Measurements from ENCODE around the gene ARHGAP26. TPM values are rescaled to one million over a fixed set of nuclear protein-coding genes. Genes with fewer than 3 reads are reported as not detected.

ARHGAP26 gene
- total RNA-seq, 1 experiment from 2014 or later: 79.8 TPM

DNA sequence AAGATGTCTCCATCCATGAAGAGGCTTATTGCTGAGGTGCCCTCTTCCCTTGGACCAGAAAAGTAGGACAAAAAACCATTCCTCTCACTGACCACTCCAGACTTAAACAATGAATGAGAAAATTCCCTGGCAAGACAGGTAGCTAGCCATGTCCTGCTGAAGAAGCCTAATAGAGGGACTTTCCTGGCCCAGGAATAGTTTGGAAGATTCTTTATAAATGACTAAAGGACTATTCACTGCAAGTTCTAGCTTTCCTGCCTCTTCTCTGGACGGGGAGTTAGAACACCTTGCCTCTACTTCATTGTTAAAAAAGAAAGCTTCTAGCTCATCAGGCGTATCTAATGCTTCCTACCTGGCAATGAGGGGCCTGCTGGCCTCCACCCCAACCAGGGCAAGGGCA lies 479.7 kb downstream of the ARHGAP26 start:
- no peaks in the 10 kb centered on the region for H3K36me3 Mint-ChIP-seq (ENCODE audit: insufficient read depth, unreplicated experiment)
- no peaks in the 10 kb centered on the region for H3K27me3 Mint-ChIP-seq (ENCODE audit: insufficient read depth, unreplicated experiment)
- H3K4me3 Mint-ChIP-seq (ENCODE audit: unreplicated experiment): no peak overlapping the region
- intact Hi-C loops (cut with micrococcal nuclease; ENCODE audit: unreplicated experiment): no loop called here
- POLR2A ChIA-PET: no interaction called here
- TF ChIP-seq, protein P1, sequence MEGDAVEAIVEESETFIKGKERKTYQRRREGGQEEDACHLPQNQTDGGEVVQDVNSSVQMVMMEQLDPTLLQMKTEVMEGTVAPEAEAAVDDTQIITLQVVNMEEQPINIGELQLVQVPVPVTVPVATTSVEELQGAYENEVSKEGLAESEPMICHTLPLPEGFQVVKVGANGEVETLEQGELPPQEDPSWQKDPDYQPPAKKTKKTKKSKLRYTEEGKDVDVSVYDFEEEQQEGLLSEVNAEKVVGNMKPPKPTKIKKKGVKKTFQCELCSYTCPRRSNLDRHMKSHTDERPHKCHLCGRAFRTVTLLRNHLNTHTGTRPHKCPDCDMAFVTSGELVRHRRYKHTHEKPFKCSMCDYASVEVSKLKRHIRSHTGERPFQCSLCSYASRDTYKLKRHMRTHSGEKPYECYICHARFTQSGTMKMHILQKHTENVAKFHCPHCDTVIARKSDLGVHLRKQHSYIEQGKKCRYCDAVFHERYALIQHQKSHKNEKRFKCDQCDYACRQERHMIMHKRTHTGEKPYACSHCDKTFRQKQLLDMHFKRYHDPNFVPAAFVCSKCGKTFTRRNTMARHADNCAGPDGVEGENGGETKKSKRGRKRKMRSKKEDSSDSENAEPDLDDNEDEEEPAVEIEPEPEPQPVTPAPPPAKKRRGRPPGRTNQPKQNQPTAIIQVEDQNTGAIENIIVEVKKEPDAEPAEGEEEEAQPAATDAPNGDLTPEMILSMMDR (IDR thresholded peaks at IDR 0.05; ENCODE audit: insufficient read depth in 1 of 2, low read depth in 1 of 2, low read length in 1 of 2, severe bottlenecking in 1 of 2, unreplicated experiment in 1 of 2): no peak
- no peak overlapping the region for H3K4me3 ChIP-seq (ENCODE audit: low read depth, low read length)
- no peaks in the 10 kb centered on the region for H3K36me3 ChIP-seq (ENCODE audit: control insufficient read depth, insufficient read depth, low read length)
- no peak for DNase-seq
- no peaks in the 10 kb centered on the region for H3K9me3 ChIP-seq
- H3K27me3 ChIP-seq (replicated peaks; ENCODE audit: control insufficient read depth, insufficient read depth, low read length): no peaks in the 10 kb centered on the region
- BruUV-seq (replicated peaks): no TSS peak
- H3K4me1 ChIP-seq: peaks cover 18% of the 10 kb centered on the region
- peaks cover 2% of the 10 kb centered on the region for H3K9me3 Mint-ChIP-seq (ENCODE audit: unreplicated experiment)
- CTCF ChIA-PET: interaction anchor here (0.5 kb wide), 1 partner anchor 62 kb away, joined by 7 read pairs; no protein-coding TSS in a partner anchor
- no peak overlapping the region for H3K27ac Mint-ChIP-seq (ENCODE audit: unreplicated experiment)
- H3K4me1 Mint-ChIP-seq (ENCODE audit: low read depth, unreplicated experiment): peaks cover 16% of the 10 kb centered on the region

DNA sequence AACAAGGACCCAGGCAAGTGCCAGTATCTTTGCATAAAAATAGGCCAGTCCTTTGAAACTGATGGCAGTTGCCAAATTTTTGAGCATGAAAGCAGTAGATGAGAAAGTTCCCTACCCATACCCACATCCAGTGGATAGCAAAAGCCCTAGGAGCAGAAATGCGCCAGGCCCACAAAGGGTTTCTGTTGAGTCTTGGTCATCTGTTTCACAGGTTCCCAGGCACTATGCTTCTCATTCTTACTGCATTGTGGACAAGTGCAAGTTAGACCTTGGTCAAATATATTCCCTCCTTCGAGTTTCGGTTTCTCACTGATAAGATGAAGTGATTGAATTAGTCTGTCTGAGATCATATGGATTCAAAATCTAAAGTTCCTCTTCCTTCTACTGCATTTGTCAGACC lies 481.0 kb downstream of the ARHGAP26 start:
- BruUV-seq (replicated peaks): no TSS peak
- ChIA-PET POLR2A (no interaction called here), CTCF (no interaction called here)
- H3K27ac Mint-ChIP-seq (ENCODE audit: unreplicated experiment): no peak overlapping the region
- DNase-seq: no peak
- Histone ChIP-seq H3K27me3 (replicated peaks; ENCODE audit: control insufficient read depth, insufficient read depth, low read length) (no peaks in the 10 kb centered on the region), H3K9me3 (no peaks in the 10 kb centered on the region), H3K4me3 (ENCODE audit: low read depth, low read length) (no peak overlapping the region), H3K36me3 (ENCODE audit: control insufficient read depth, insufficient read depth, low read length) (no peaks in the 10 kb centered on the region), H3K4me1 (peaks cover 18% of the 10 kb centered on the region)
- H3K4me3 Mint-ChIP-seq (ENCODE audit: unreplicated experiment): no peak overlapping the region
- H3K27me3 Mint-ChIP-seq (ENCODE audit: insufficient read depth, unreplicated experiment): no peaks in the 10 kb centered on the region
- no peaks in the 10 kb centered on the region for H3K9me3 Mint-ChIP-seq (ENCODE audit: unreplicated experiment)
- peaks cover 15% of the 10 kb centered on the region for H3K4me1 Mint-ChIP-seq (ENCODE audit: low read depth, unreplicated experiment)
- no peaks in the 10 kb centered on the region for H3K36me3 Mint-ChIP-seq (ENCODE audit: insufficient read depth, unreplicated experiment)
- intact Hi-C loops (cut with micrococcal nuclease; ENCODE audit: unreplicated experiment): no loop called here
- TF ChIP-seq, protein P1 (IDR thresholded peaks at IDR 0.05; ENCODE audit: insufficient read depth in 1 of 2, low read depth in 1 of 2, low read length in 1 of 2, severe bottlenecking in 1 of 2, unreplicated experiment in 1 of 2): no peak

DNA sequence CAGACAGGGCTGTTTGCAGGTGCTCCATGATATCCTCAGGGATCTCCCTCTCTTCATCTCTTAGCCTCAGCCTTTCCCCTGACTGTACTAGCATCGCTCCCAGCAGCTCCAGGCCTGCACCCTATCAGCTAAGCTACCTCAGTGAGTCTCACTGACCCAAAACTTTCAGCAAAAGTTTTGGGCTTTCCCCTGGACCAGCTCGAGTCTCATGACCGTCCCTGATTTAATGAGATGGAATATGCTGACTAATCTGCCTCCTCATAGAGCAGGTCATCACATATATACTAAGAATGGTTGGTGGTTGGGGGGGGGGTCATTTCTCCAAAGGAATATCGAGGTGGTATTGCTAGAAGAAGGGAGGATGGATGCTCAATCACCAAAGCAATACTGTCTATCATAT lies 481.8 kb downstream of the ARHGAP26 start:
- no peaks in the 10 kb centered on the region for H3K27me3 ChIP-seq (replicated peaks; ENCODE audit: control insufficient read depth, insufficient read depth, low read length)
- TF ChIP-seq, protein P1 (IDR thresholded peaks at IDR 0.05; ENCODE audit: insufficient read depth in 1 of 2, low read depth in 1 of 2, low read length in 1 of 2, severe bottlenecking in 1 of 2, unreplicated experiment in 1 of 2): no peak
- Mint-ChIP-seq H3K4me3 (ENCODE audit: unreplicated experiment) (no peak overlapping the region), H3K27ac (ENCODE audit: unreplicated experiment) (no peak overlapping the region), H3K4me1 (ENCODE audit: low read depth, unreplicated experiment) (peaks cover 15% of the 10 kb centered on the region), H3K9me3 (ENCODE audit: unreplicated experiment) (no peaks in the 10 kb centered on the region), H3K36me3 (ENCODE audit: insufficient read depth, unreplicated experiment) (no peaks in the 10 kb centered on the region), H3K27me3 (ENCODE audit: insufficient read depth, unreplicated experiment) (no peaks in the 10 kb centered on the region)
- ChIA-PET CTCF (no interaction called here), POLR2A (no interaction called here)
- DNase-seq: no peak
- no peaks in the 10 kb centered on the region for H3K36me3 ChIP-seq (ENCODE audit: control insufficient read depth, insufficient read depth, low read length)
- H3K4me1 ChIP-seq: peaks cover 18% of the 10 kb centered on the region
- no peaks in the 10 kb centered on the region for H3K9me3 ChIP-seq
- no TSS peak for BruUV-seq (replicated peaks)
- intact Hi-C loops (cut with micrococcal nuclease; ENCODE audit: unreplicated experiment): no loop called here
- no peak overlapping the region for H3K4me3 ChIP-seq (ENCODE audit: low read depth, low read length)
